Lung (tissue), 12 donors: Measurements from ENCODE around the gene TOR4A. TPM values are rescaled to one million over a fixed set of nuclear protein-coding genes. Genes with fewer than 3 reads are reported as not detected.

Experiments
- ATAC-seq: fragments of 200-7000 bp; cut with Tn5 transposase; one replicate; pipeline ENCODE4 v1.9.1; 2020; ENCODE audit warnings: moderate number of reproducible peaks; ENCODE audit not compliant: insufficient read depth, low FRiP score
- DNase-seq, 3 donors: peaks; one replicate each; pipeline ENCODE4 v3.0.0-alpha.2; 2013 to 2017
- H3K27ac ChIP-seq, 2 donors: one replicate each; pipeline ENCODE4 v1.5.1; 2013; ENCODE audit warnings: mild to moderate bottlenecking in 2 of 2, moderate library complexity in 2 of 2, control low read depth in 1 of 2, inconsistent platforms in 1 of 2, low read depth in 1 of 2, low read length in 1 of 2
- H3K27me3 ChIP-seq, 3 donors: one replicate each; pipeline ENCODE4 v1.5.1; 2013; ENCODE audit warnings: low read length in 2 of 3; ENCODE audit not compliant: control insufficient read depth in 3 of 3, insufficient read depth in 3 of 3
- H3K36me3 ChIP-seq, 4 donors: one replicate each; pipeline ENCODE4 v1.5.1; 2013; ENCODE audit warnings: low read length in 4 of 4, mild to moderate bottlenecking in 1 of 4, moderate library complexity in 1 of 4; ENCODE audit not compliant: control insufficient read depth in 4 of 4, insufficient read depth in 4 of 4
- H3K4me1 ChIP-seq, 5 donors: one replicate each; pipeline ENCODE4 v1.5.1; 2013; ENCODE audit warnings: low read length in 5 of 5, mild to moderate bottlenecking in 2 of 5, moderate library complexity in 1 of 5; ENCODE audit not compliant: control insufficient read depth in 5 of 5, insufficient read depth in 5 of 5
- H3K4me3 ChIP-seq: one replicate; pipeline ENCODE4 v1.5.1; 2013; ENCODE audit warnings: mild to moderate bottlenecking, control low read depth, moderate library complexity
- H3K9ac ChIP-seq, 2 donors: one replicate each; pipeline ENCODE4 v1.5.1; 2013; ENCODE audit warnings: low read length in 2 of 2, control low read depth in 1 of 2; ENCODE audit not compliant: insufficient read depth in 1 of 2
- H3K9me3 ChIP-seq, 4 donors: one replicate each; pipeline ENCODE4 v1.5.1; 2013; ENCODE audit warnings: low read length in 3 of 4, mild to moderate bottlenecking in 1 of 4, moderate library complexity in 1 of 4; ENCODE audit not compliant: control insufficient read depth in 4 of 4, insufficient read depth in 3 of 4
- CTCF ChIP-seq: IDR thresholded peaks from 2 replicates; pipeline ENCODE4 v1.5.1; 2012; ENCODE audit warnings: mild to moderate bottlenecking; ENCODE audit errors: control extremely low read depth, extremely low read depth
- WGBS, 2 donors: extraction: QIAGEN DNeasy Blood & Tissue Kit; methylation state at CpG; one replicate each; pipeline ENCODE4 v1.1.7; 2013; 5-methylcytosine and 5-hydroxymethylcytosine counted together
- polyA plus RNA-seq, 2 donors: library from polyadenylated mRNA; stranded (reverse); fragments of 200-250 nt; gene quantifications; one replicate each; pipeline ENCODE4 v1.2.1, GENCODE V29; 2013
- total RNA-seq, 2 donors: library from RNA; depleted of rRNA in 1 of 2; stranded (reverse); fragments of >200 nt in 1 of 2; gene quantifications; one replicate each; pipeline ENCODE4 v1.2.1, GENCODE V29; 2014 to 2021
- donor health status: control.
- donor health status: control.
- donor health status: Bipolar disorder and iron deficiency.
- donor health status: healthy.
- donor health status: DM: yes; HTN: yes; CAD: no.

Gene TOR4A
- total and polyA plus RNA-seq, 4 donors, result 9.6 to 42.5 (median 20.7) TPM

GRCh38 chr9:137235424-137236237, 41.9 kb upstream of the TOR4A start:
- DNase-seq, result no peak
- WGBS, 2 donors, result 66 to 68% methylated on average over 35 of the region's 35 CpGs
- no peak overlapping the region for H3K4me3 ChIP-seq
- no peaks in the 10 kb centered on the region for H3K9me3 ChIP-seq
- no peak for ATAC-seq
- H3K27me3 ChIP-seq, result peaks cover 0 to 3% (median 0%) of the 10 kb centered on the region in 3 donors
- TF ChIP-seq CTCF, result no peak
- no peak overlapping the region for H3K9ac ChIP-seq
- no peaks in the 10 kb centered on the region for H3K36me3 ChIP-seq
- no peak overlapping the region for H3K27ac ChIP-seq
- H3K4me1 ChIP-seq, result peaks cover 0 to 14% (median 8%) of the 10 kb centered on the region in 5 donors

- peaks cover 0 to 14% (median 8%) of the 10 kb centered on the region in 5 donors for H3K4me1 ChIP-seq
- no peaks in the 10 kb centered on the region for H3K36me3 ChIP-seq
- H3K27ac ChIP-seq, result no peak overlapping the region
- TF ChIP-seq CTCF, result peak; percentile 99
- ATAC-seq (peak; percentile 50), DNase-seq (peak; percentile 79 to 91 (median 83))
- WGBS, 2 donors, result 4 to 9% methylated on average over 30 to 31 of the region's 31 CpGs
- H3K9me3 ChIP-seq, result no peaks in the 10 kb centered on the region
- H3K9ac ChIP-seq, result no peak overlapping the region
- H3K4me3 ChIP-seq, result no peak overlapping the region
- H3K27me3 ChIP-seq, result no peaks in the 10 kb centered on the region
These were observed 41.1 kb upstream of the TOR4A start for GRCh38 chr9:137236238-137236935.

GRCh38 chr9:137236936-137237421, 40.5 kb upstream of the TOR4A start:
- TF ChIP-seq CTCF, result no peak
- ATAC-seq, result no peak
- Histone ChIP-seq H3K27me3 (no peaks in the 10 kb centered on the region), H3K36me3 (peaks cover 0 to under 1% (median 0%) of the 10 kb centered on the region in 4 donors), H3K9ac (no peak overlapping the region), H3K4me1 (peaks cover 0 to 15% (median 8%) of the 10 kb centered on the region in 5 donors), H3K27ac (no peak overlapping the region), H3K9me3 (no peaks in the 10 kb centered on the region), H3K4me3 (no peak overlapping the region)
- 16 to 40% methylated on average over 11 of the region's 11 CpGs for WGBS, 2 donors
- DNase-seq, result no peak
